Breast epithelium (tissue), 3 donors: ENCODE results near the gene NUP98.

ENCODE experiments used
- POLR2A ChIP-seq: fragments of 450-650 bp; IDR thresholded peaks from one replicate; pipeline ENCODE4 v1.6.1; 2016; ENCODE audit warnings: antibody characterized with exemption, mild to moderate bottlenecking, moderate library complexity
- POLR2AphosphoS5 ChIP-seq, 3 donors: sonication (generic); formaldehyde crosslinking; IDR thresholded peaks; one replicate each; pipeline ENCODE4 v1.6.1; 2017; ENCODE audit warnings: antibody characterized with exemption in 3 of 3
- TF ChIP-seq, protein P1 (sequence below), 3 donors: fragments of 450-650 bp; IDR thresholded peaks; one replicate each; pipeline ENCODE4 v1.5.1; 2016 to 2017; ENCODE audit warnings: antibody characterized with exemption in 3 of 3, mild to moderate bottlenecking in 3 of 3, moderate library complexity in 3 of 3

DNA sequence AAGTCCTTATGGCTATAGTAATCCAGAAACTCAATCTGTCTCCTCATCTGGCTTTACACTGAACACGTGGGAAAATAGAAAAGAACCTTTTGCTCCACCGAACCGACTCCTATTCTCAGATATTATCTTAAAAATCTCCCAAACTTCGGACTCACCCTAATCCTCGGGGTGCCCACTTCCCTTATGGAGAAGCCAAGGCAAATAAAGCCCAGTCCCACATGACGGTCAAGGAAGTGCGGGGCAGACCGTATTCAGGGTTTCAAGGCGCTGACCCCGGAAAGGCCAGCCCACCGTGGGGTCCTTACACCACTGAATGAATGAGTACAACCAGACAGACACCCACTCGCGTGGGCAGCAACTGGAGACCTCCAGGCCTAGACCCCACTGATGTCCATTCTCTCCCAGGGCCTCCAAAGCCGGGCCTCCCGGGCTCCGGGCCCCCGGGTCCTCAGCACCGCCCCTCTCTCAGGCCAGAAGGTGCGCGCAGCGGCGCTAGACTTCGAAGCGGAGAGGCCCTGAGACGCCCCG is 489 bp downstream of the NUP98 start:
- TF ChIP-seq, protein P1, sequence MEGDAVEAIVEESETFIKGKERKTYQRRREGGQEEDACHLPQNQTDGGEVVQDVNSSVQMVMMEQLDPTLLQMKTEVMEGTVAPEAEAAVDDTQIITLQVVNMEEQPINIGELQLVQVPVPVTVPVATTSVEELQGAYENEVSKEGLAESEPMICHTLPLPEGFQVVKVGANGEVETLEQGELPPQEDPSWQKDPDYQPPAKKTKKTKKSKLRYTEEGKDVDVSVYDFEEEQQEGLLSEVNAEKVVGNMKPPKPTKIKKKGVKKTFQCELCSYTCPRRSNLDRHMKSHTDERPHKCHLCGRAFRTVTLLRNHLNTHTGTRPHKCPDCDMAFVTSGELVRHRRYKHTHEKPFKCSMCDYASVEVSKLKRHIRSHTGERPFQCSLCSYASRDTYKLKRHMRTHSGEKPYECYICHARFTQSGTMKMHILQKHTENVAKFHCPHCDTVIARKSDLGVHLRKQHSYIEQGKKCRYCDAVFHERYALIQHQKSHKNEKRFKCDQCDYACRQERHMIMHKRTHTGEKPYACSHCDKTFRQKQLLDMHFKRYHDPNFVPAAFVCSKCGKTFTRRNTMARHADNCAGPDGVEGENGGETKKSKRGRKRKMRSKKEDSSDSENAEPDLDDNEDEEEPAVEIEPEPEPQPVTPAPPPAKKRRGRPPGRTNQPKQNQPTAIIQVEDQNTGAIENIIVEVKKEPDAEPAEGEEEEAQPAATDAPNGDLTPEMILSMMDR (IDR thresholded peaks at IDR 0.05): no peak
- TF ChIP-seq POLR2AphosphoS5 (IDR thresholded peaks at IDR 0.05) (no peak), POLR2A (no peak)
